ENCODE results near the gene BUD13.

DNA sequence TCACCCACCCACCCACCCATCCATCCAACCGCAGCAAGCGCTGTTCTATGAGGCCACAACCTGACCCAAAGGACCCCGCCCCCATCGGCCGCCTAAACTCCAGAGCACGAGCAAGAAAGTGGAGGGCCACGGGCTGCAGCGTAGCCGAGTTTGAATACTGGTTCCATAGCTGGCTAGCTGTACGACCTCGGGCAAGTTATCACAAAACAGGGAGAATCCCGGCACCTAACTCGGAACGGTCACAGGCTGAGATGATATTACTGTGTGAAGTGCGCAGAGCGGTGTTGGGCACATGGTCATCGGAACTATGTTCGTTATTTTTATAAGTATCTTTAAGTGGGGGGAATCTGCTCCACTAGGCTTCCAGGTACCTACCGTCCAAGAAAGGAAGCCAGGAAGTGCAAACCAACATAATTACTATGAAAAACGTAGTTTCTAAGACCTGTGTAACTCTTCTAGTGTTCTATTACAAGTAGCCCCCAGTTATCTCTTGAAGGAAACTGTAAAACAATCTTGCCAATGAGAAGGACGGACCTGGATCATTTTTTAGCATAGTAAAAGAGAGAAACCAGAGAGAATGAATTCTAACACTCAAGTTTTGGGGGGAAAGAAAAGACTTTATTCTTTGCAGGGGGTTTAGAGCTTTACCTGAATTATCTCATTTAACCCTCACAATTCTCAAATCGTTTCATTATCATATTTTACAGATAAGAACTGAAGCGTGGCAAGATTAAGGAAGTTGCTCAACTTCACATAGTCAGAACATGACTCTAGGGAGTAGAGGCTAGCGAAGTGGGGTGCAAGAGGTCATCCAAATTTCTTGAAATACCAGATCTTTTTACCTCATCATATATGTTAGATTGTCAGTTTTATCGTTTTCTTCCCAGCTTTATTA lies 663 bp upstream of the BUD13 start:
- TF ChIP-seq CTCF (IDR thresholded peaks at IDR 0.05; ENCODE audit: low read length) (no peak), EZH2 (IDR thresholded peaks at IDR 0.05; ENCODE audit: borderline replicate concordance, low read length) (no peak)

All from OCI-LY1 (cell line).